SU-DHL-6 (cell line): Measurements from ENCODE around the gene INSR.

Experiments used
- H2AFZ ChIP-seq: fragments of 200-600 bp; sonication (generic); 2 replicates; pipeline ENCODE4 v1.6.1; 2014; ENCODE audit warnings: low read depth, mild to moderate bottlenecking, moderate library complexity, mixed read lengths, antibody characterized with exemption, low read length; ENCODE audit not compliant: severe bottlenecking
- H3F3A ChIP-seq: fragments of 200-600 bp; shearing (Covaris generic); 2 replicates; pipeline ENCODE4 v1.6.0; 2016; ENCODE audit warnings: antibody characterized with exemption, mild to moderate bottlenecking; ENCODE audit not compliant: insufficient read depth
- H3K27ac ChIP-seq: fragments of 200-600 bp; sonication (generic); 2 replicates; pipeline ENCODE4 v1.5.1; 2016; ENCODE audit warnings: low read depth, mild to moderate bottlenecking, low read length, moderate library complexity, mixed read lengths
- H3K27me3 ChIP-seq: fragments of 200-600 bp; sonication (generic), shearing (Covaris generic); 2 replicates; pipeline ENCODE4 v1.6.0; 2014; ENCODE audit warnings: mild to moderate bottlenecking, low read length
- H3K36me3 ChIP-seq: fragments of 200-600 bp; sonication (generic); 2 replicates; pipeline ENCODE4 v1.6.1; 2014; ENCODE audit warnings: mild to moderate bottlenecking, low read length, mixed read lengths
- H3K4me2 ChIP-seq: fragments of 300-600, 200-600 bp; shearing (Covaris generic), sonication (generic); 2 replicates; pipeline ENCODE4 v1.6.0; 2014; ENCODE audit warnings: low read length, low read depth, mild to moderate bottlenecking; ENCODE audit not compliant: poor library complexity, severe bottlenecking
- H3K4me3 ChIP-seq: fragments of 200-600 bp; sonication (generic); 2 replicates; pipeline ENCODE4 v1.5.1; 2014; ENCODE audit warnings: antibody characterized with exemption, low read length, mild to moderate bottlenecking, mixed read lengths; ENCODE audit not compliant: insufficient read depth, poor library complexity, severe bottlenecking
- H3K79me2 ChIP-seq: fragments of 200-600 bp; sonication (generic); 2 replicates; pipeline ENCODE4 v1.6.1; 2014; ENCODE audit warnings: mild to moderate bottlenecking, low read length, moderate library complexity; ENCODE audit not compliant: insufficient read depth
- H3K9ac ChIP-seq: fragments of 200-600 bp; sonication (generic); 2 replicates; pipeline ENCODE4 v1.7.0; 2014; ENCODE audit warnings: mild to moderate bottlenecking, low read length
- H3K9me2 ChIP-seq: fragments of 200-600 bp; sonication (generic); replicated peaks from 2 replicates; pipeline ENCODE4 v1.6.1; 2014; ENCODE audit warnings: low read length; ENCODE audit not compliant: insufficient read depth
- H3K9me3 ChIP-seq: fragments of 200-600 bp; sonication (generic); 2 replicates; pipeline ENCODE4 v1.6.1; 2014; ENCODE audit warnings: low read length, mixed read lengths; ENCODE audit not compliant: insufficient read depth
- H4K20me1 ChIP-seq: fragments of 200-600 bp; sonication (generic); 2 replicates; pipeline ENCODE4 v1.6.1; 2014; ENCODE audit warnings: low read depth, mild to moderate bottlenecking, antibody characterized with exemption, low read length, moderate library complexity, mixed read lengths
- EZH2phosphoT487 ChIP-seq: fragments of 200-600 bp; sonication (generic), shearing (Covaris generic); conservative IDR thresholded peaks from 2 replicates; pipeline ENCODE4 v1.6.1; 2018; ENCODE audit warnings: mild to moderate bottlenecking, antibody characterized with exemption, low read length, moderate library complexity, mixed read lengths
- TF ChIP-seq, protein P1 (sequence below): fragments of 200-600 bp; sonication (generic); IDR thresholded peaks from one replicate; pipeline ENCODE4 v1.5.1; 2017; ENCODE audit warnings: antibody characterized with exemption, mild to moderate bottlenecking, low read length, moderate library complexity; ENCODE audit not compliant: insufficient read depth, poor library complexity, severe bottlenecking

The INSR gene

DNA sequence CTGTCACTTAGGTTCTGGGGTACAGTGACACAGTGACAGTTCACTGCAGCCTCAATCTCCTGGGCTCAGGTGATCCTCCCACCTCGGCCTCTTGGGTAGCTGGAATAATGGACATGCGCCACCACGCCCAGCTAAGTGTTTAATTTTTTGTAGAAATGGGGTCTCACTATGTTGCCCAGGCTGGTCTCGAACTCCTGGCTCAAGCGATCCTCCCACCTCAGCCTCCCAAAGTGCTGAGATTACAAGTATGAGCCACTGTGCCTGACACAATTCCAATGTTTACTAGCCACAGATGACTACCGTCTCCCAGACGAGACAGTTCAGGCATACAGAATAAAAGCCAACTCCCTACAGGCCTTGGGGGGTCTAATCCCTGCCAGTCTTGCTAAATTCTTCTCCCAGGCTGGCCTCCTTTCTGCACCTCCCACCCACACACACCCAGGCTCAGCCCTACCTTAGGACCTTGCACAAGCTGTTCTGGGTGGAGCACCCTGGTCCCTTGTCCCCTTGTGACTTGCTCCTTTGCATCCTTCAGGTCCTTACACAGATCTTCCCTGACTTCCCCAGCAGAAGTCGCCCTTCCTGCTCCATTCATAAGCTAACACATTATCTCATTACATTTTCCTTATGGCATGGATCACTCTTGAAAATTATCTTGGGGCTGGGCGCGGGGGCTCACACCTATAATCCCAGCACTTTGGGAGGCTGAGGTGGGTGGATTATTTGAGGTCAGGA lies 106.4 kb downstream of the INSR start:
- H3K27ac ChIP-seq = no peak overlapping the region
- H3F3A ChIP-seq = peaks cover 8% of the 10 kb centered on the region; the same call in 1 of the 2 replicates
- H3K79me2 ChIP-seq = peaks cover 58% of the 10 kb centered on the region

DNA sequence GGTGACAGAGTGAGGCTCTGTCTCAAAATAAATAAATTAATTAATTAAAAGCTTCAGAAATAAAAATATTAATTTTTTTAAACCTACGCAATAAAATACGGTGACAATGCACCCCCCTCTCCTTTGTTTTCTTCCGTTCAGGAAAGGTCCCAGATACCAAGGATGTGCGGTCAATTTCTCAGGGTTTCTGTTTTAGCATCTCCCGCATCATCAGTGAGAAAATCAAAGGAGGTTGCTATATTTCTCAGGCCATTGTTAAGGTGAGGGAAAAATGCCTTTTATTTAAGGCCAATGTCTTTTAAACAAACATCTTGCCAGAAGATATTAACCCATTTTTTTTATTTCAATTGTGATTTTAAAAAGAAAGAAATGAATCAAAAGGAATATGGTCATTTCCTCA lies 111.7 kb downstream of the INSR start:
- Histone ChIP-seq H3K4me3 (no peak overlapping the region), H2AFZ (no peak overlapping the region), H3K27me3 (no peaks in the 10 kb centered on the region), H3K9me2 (no peaks in the 10 kb centered on the region), H3K4me2 (peak overlapping the region; percentile 53), H3K79me2 (peaks cover 39% of the 10 kb centered on the region), H3F3A (peaks cover 11% of the 10 kb centered on the region; the same call in 1 of the 2 replicates), H3K9ac (peak overlapping the region; percentile 4; the same call in 1 of the 2 replicates), H3K36me3 (peaks cover 5% of the 10 kb centered on the region; the same call in 1 of the 2 replicates), H4K20me1 (no peaks in the 10 kb centered on the region), H3K9me3 (no peaks in the 10 kb centered on the region), H3K27ac (peak overlapping the region; percentile 60)
- TF ChIP-seq, protein P1, sequence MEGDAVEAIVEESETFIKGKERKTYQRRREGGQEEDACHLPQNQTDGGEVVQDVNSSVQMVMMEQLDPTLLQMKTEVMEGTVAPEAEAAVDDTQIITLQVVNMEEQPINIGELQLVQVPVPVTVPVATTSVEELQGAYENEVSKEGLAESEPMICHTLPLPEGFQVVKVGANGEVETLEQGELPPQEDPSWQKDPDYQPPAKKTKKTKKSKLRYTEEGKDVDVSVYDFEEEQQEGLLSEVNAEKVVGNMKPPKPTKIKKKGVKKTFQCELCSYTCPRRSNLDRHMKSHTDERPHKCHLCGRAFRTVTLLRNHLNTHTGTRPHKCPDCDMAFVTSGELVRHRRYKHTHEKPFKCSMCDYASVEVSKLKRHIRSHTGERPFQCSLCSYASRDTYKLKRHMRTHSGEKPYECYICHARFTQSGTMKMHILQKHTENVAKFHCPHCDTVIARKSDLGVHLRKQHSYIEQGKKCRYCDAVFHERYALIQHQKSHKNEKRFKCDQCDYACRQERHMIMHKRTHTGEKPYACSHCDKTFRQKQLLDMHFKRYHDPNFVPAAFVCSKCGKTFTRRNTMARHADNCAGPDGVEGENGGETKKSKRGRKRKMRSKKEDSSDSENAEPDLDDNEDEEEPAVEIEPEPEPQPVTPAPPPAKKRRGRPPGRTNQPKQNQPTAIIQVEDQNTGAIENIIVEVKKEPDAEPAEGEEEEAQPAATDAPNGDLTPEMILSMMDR = no peak
- no peak for TF ChIP-seq EZH2phosphoT487

More for the DNA sequence above, 106.4 kb downstream of the INSR start:
- no peaks in the 10 kb centered on the region for H3K9me2 ChIP-seq
- no peak overlapping the region for H3K4me2 ChIP-seq
- 0 out of 2 replicates have a peak, but pooled peaks cover 2% of the 10 kb centered on the region for H3K36me3 ChIP-seq
- H3K9ac ChIP-seq = no peak overlapping the region
- no peaks in the 10 kb centered on the region for H3K27me3 ChIP-seq
- TF ChIP-seq, protein P1 = no peak
- no peak for TF ChIP-seq EZH2phosphoT487
- no peak overlapping the region for H2AFZ ChIP-seq
- no peak overlapping the region for H3K4me3 ChIP-seq
- H4K20me1 ChIP-seq = no peaks in the 10 kb centered on the region
- no peaks in the 10 kb centered on the region for H3K9me3 ChIP-seq

GRCh38 chr19:7179917-7180306 lies 114.3 kb downstream of the INSR start:
- Histone ChIP-seq H3K36me3 (peaks cover 5% of the 10 kb centered on the region; the same call in 1 of the 2 replicates), H3K9me2 (no peaks in the 10 kb centered on the region), H3K4me3 (no peak overlapping the region), H3K9me3 (no peaks in the 10 kb centered on the region), H3K9ac (no peak overlapping the region), H3K4me2 (no peak overlapping the region), H2AFZ (no peak overlapping the region), H3K27ac (peak overlapping the region; percentile 21; the same call in 1 of the 2 replicates), H3F3A (peaks cover 8% of the 10 kb centered on the region; the same call in 1 of the 2 replicates), H3K27me3 (no peaks in the 10 kb centered on the region), H4K20me1 (no peaks in the 10 kb centered on the region), H3K79me2 (peaks cover 33% of the 10 kb centered on the region)
- TF ChIP-seq, protein P1 = no peak
- TF ChIP-seq EZH2phosphoT487 = no peak
